Lower leg skin (tissue), 3 donors: Measurements from ENCODE around the gene TTC7B.

Experiments used
- CTCF ChIP-seq, 3 donors: fragments of 450-650 bp; IDR thresholded peaks; one replicate each; pipeline ENCODE4 v1.5.1; 2016; ENCODE audit warnings: antibody characterized with exemption in 3 of 3, mild to moderate bottlenecking in 3 of 3, moderate library complexity in 2 of 3
- POLR2A ChIP-seq, 2 donors: fragments of 450-650 bp; IDR thresholded peaks; one replicate each; pipeline ENCODE4 v1.6.1; 2016 to 2017; ENCODE audit warnings: antibody characterized with exemption in 2 of 2, mild to moderate bottlenecking in 1 of 2, moderate library complexity in 1 of 2

- no peak for TF ChIP-seq POLR2A (IDR thresholded peaks at IDR 0.05)
- no peak for TF ChIP-seq CTCF (IDR thresholded peaks at IDR 0.05)
These were observed 173.9 kb downstream of the TTC7B start for GRCh38 chr14:90642244-90642717.
